Endothelial cell (in vitro differentiated cells): ENCODE results near the gene LRRC61. TPM values are rescaled to one million over a fixed set of nuclear protein-coding genes. Genes with fewer than 3 reads are reported as not detected.

Source experiments
- DNase-seq: peaks from one replicate; pipeline ENCODE4 v3.0.0; 2021; ENCODE audit warnings: low spot score
- H3K27ac Mint-ChIP-seq: one replicate; pipeline ENCODE4 v1.8.0; 2021; ENCODE audit warnings: mixed read lengths, inconsistent platforms; ENCODE audit not compliant: unreplicated experiment
- H3K27me3 Mint-ChIP-seq: one replicate; pipeline ENCODE4 v1.8.0; 2021; ENCODE audit warnings: mild to moderate bottlenecking, moderate library complexity, mixed read lengths, inconsistent platforms; ENCODE audit not compliant: unreplicated experiment
- H3K36me3 Mint-ChIP-seq: one replicate; pipeline ENCODE4 v1.8.0; 2021; ENCODE audit warnings: mild to moderate bottlenecking, low read depth, mixed read lengths, inconsistent platforms; ENCODE audit not compliant: unreplicated experiment
- H3K4me1 Mint-ChIP-seq: one replicate; pipeline ENCODE4 v1.8.0; 2021; ENCODE audit warnings: mild to moderate bottlenecking, mixed read lengths, inconsistent platforms; ENCODE audit not compliant: unreplicated experiment
- H3K4me3 Mint-ChIP-seq: one replicate; pipeline ENCODE4 v1.8.0; 2021; ENCODE audit warnings: mild to moderate bottlenecking, mixed read lengths, inconsistent platforms; ENCODE audit not compliant: unreplicated experiment
- H3K9me3 Mint-ChIP-seq: one replicate; pipeline ENCODE4 v1.8.0; 2021; ENCODE audit warnings: mixed read lengths, inconsistent platforms; ENCODE audit not compliant: unreplicated experiment
- CTCF ChIP-seq: fragments of 200-600 bp; sonication (generic); IDR thresholded peaks from one replicate; pipeline ENCODE4 v1.5.0; 2021; ENCODE audit warnings: antibody characterized with exemption; ENCODE audit not compliant: unreplicated experiment
- total RNA-seq: library from RNA; stranded (reverse); fragmentation: NEBNext Ultra II Directional; extraction: Animal tissue kit (Norgen Biotek cat#: 25700); gene quantifications from one replicate; pipeline ENCODE4 v1.2.1, GENCODE V29; 2021; ENCODE audit not compliant: unreplicated experiment

LRRC61 gene
- total RNA-seq, 1 donor from 2014 or later, result 5.1 TPM

DNA sequence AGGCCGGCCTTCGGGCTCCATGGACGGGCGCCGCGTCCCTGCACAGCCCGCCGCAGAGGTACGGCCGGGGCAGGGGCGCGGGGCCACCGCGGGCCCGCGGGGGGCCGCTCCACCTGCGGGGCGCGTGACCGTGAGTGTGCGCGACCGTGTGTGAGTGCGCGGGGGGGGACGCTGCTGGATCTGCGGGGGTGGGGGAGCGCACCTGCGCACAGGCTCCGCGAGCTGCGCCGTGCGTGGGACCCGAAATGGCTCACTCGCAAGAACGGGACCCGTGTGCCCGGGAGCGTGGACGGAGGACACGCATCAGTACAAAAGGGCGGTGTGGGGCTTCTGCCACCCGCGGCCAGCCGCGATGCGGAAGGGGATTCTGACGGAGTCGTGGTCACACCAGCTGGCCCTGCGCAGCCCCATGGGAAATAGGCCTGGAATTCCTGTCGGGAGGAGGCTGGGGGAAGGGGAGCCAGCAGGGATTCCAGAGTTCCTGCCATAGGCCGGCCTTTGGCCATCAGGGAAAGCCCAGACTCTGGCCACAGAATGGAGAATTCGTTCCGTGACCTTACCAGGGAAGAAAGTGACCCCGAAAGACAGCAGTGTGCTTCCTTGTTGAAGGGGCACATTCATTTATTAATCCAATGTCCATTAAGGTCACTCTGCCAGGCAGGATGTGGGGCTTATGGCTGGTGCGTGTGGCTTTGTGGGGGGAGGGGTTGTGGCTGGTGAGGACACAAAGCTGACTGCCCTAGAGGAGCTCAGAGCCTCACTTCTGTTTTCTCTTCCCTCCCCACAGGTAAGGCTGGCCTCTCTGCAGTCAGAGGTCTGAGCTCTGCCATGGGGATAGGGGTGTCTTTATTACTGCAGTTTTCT lies 46.0 kb downstream of the LRRC61 start:
- Mint-ChIP-seq H3K36me3 (peaks cover 23% of the 10 kb centered on the region), H3K27ac (peak overlapping the region; percentile 99), H3K9me3 (no peaks in the 10 kb centered on the region), H3K4me1 (peaks cover 47% of the 10 kb centered on the region), H3K4me3 (peak overlapping the region; percentile 98), H3K27me3 (peaks cover 13% of the 10 kb centered on the region)
- peak; percentile 80 for DNase-seq
- no peak for TF ChIP-seq CTCF

DNA sequence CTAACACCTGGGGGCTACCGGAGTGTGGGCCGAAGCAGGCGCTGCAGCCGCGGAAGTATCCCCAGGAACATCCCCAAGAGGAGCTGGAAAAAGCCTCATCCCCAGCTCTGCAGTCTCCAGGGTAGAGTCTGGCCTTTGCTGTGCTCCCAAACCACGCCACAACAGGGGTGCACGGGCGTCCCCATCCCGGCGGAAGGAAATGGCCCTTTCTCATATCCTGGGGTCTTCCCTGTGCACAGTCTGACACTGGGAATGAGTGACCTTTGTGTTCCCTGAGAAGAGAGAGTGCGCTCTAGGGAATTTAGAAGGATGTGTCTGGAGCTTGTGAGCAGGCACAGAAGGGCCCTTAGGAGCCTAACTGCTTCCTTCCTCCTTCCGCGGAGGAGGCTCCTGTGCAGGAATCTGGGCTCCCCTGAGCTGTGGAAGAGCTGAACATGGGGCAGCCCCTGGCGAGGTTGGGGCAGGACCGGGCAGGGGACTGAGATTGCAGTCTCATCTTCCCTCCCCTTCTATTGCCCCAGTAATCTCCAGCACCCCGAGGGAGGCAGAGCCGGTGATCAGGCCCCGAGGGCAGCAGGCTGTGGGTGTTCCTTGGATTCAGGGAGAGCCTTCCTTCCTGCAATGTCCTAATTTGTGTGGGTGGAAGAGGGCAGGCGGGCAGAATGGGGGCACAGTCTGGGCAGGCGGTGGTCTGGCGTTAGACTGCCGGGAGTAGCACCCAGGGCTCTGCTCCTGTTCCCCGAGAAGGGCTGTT lies 46.8 kb downstream of the LRRC61 start:
- Mint-ChIP-seq H3K4me1 (peaks cover 52% of the 10 kb centered on the region), H3K4me3 (peak overlapping the region; percentile 98), H3K9me3 (no peaks in the 10 kb centered on the region)

GRCh38 chr7:150370612-150371071 lies 47.5 kb downstream of the LRRC61 start:
- Mint-ChIP-seq H3K4me1 (peaks cover 56% of the 10 kb centered on the region), H3K27me3 (peaks cover 14% of the 10 kb centered on the region), H3K27ac (peak overlapping the region; percentile 74), H3K4me3 (peak overlapping the region; percentile 98), H3K36me3 (peaks cover 29% of the 10 kb centered on the region), H3K9me3 (no peaks in the 10 kb centered on the region)
- no peak for DNase-seq
- no peak for TF ChIP-seq CTCF

More for the DNA sequence above, 46.8 kb downstream of the LRRC61 start:
- no peak for DNase-seq
- peak overlapping the region; percentile 99 for H3K27ac Mint-ChIP-seq
- peaks cover 13% of the 10 kb centered on the region for H3K27me3 Mint-ChIP-seq
- H3K36me3 Mint-ChIP-seq, result peaks cover 29% of the 10 kb centered on the region
- TF ChIP-seq CTCF, result no peak

DNA sequence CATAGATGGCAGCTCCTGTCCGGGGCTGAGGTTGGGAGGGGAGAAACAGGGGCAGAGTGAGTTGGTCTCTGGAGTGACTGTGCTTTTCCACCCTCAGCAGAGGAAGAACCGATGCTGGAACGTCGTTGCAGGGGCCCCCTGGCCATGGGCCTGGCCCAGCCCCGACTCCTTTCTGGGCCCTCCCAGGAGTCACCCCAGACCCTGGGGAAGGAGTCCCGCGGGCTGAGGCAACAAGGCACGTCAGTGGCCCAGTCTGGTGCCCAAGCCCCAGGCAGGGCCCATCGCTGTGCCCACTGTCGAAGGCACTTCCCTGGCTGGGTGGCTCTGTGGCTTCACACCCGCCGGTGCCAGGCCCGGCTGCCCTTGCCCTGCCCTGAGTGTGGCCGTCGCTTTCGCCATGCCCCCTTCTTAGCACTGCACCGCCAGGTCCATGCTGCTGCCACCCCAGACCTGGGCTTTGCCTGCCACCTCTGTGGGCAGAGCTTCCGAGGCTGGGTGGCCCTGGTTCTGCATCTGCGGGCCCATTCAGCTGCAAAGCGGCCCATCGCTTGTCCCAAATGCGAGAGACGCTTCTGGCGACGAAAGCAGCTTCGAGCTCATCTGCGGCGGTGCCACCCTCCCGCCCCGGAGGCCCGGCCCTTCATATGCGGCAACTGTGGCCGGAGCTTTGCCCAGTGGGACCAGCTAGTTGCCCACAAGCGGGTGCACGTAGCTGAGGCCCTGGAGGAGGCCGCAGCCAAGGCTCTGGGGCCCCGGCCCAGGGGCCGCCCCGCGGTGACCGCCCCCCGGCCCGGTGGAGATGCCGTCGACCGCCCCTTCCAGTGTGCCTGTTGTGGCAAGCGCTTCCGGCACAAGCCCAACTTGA lies 48.2 kb downstream of the LRRC61 start:
- H3K36me3 Mint-ChIP-seq, result peaks cover 34% of the 10 kb centered on the region
- DNase-seq, result no peak
- peaks cover 20% of the 10 kb centered on the region for H3K27me3 Mint-ChIP-seq
- peak overlapping the region; percentile 74 for H3K27ac Mint-ChIP-seq
- no peak overlapping the region for H3K4me3 Mint-ChIP-seq
- peaks cover 57% of the 10 kb centered on the region for H3K4me1 Mint-ChIP-seq
- TF ChIP-seq CTCF, result no peak
- H3K9me3 Mint-ChIP-seq, result no peaks in the 10 kb centered on the region
